ENCODE measurements around the gene TSPEAR.

TSPEAR gene

DNA sequence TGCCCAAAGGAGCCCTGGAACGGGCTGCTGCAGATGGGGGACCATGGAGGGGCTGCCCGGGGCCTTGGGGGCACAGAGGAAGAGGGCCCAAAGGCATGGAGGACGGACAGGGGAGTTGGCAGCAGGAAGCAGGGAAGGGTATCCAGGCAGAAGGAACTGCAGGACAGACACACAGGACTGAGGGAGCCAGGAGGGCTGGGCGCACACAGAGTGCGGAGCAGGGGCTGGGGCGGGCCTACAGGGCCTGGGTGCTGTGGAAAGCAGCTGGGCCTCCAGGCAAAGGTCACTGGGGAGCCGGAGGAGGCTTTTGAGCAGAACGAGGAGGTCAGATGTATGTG, 199.5 kb downstream of the TSPEAR start:
- H3K27ac ChIP-seq: no peak overlapping the region; the same call in 1 of the 2 replicates
- no peak for TF ChIP-seq CTCF (conservative IDR thresholded peaks at IDR 0.05)

GRCh38 chr21:44511219-44511937, 200.0 kb downstream of the TSPEAR start:
- H3K27ac ChIP-seq: peak overlapping the region; percentile 53; the same call in 1 of the 2 replicates
- no peak for TF ChIP-seq CTCF (conservative IDR thresholded peaks at IDR 0.05)

DNA sequence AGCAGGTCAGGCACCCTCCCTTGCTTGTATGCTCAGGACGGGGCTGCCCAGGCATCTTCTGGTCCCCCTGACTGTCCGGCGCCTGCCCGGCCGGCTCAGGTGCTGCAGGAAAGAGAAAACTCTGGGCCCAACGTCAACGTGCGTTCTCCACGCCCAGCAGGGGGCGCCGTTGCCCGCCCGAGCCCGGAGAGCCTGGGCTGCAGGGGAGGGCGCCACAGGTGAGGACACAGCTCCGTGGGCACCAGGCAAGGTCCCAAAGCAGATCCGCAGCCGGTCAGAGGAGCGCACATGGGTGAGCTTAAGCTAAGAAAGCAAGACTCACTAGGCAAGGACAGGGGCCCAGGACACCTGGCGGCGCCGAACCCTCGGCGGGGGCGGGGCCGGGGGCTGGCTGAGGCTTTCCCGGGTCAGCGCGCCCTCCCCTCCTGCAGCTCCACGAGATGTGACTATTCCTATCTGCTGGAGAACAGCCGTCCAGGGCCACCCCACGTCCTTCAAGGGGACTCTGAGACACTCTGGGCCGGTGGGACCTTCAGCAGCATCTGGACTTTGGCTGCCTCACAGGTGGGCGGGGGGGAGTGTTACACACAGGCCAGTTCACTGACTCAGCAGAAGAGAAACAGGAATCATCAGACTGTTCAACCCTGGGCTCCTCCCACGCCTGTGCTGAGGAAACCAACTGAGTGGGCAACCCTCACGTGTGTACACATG, 200.7 kb downstream of the TSPEAR start:
- peak; percentile 99 for TF ChIP-seq CTCF (conservative IDR thresholded peaks at IDR 0.05)
- peak overlapping the region; percentile 53 for H3K27ac ChIP-seq

DNA sequence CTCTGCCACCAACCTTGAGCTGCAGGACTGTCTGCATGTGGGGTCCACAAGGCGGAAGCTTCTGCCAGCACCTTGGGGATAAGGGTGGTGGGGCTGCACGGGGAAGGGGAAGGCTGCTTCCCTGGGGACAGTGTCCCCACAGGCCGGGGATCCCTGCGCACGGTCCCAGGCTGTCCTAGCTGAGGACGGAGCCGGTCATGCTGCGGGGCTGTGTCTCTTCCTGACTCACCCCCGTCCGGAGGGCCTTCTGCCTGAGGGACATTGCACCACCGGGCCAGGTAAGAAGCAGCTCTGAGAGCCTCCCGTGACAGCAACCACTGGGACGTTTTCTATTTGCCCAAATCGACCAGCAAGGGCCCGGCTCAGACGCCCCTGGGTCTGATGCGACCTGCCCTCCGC, 201.3 kb downstream of the TSPEAR start:
- no peak for TF ChIP-seq CTCF (conservative IDR thresholded peaks at IDR 0.05)
- H3K27ac ChIP-seq: peak overlapping the region; percentile 53

GRCh38 chr21:44509539-44509938, 201.8 kb downstream of the TSPEAR start:
- peak; percentile 91 for TF ChIP-seq CTCF (conservative IDR thresholded peaks at IDR 0.05)
- peak overlapping the region; percentile 53; the same call in 1 of the 2 replicates for H3K27ac ChIP-seq

GRCh38 chr21:44508711-44509445, 202.5 kb downstream of the TSPEAR start:
- no peak for TF ChIP-seq CTCF (conservative IDR thresholded peaks at IDR 0.05)
- no peak overlapping the region for H3K27ac ChIP-seq

- no peak for TF ChIP-seq CTCF (conservative IDR thresholded peaks at IDR 0.05)
- H3K27ac ChIP-seq: no peak overlapping the region
Measured at GRCh38 chr21:44508426-44508710, 203.0 kb downstream of the TSPEAR start.
